Upper lobe of right lung (tissue), 1 donor: ENCODE data around the gene ACYP2. TPM values are rescaled to one million over a fixed set of nuclear protein-coding genes. Genes with fewer than 3 reads are reported as not detected.

Experiments
- ATAC-seq: fragments of 200-7000 bp; cut with Tn5 transposase; one replicate; pipeline ENCODE4 v1.9.1; 2020; ENCODE audit warnings: mild to moderate bottlenecking, moderate library complexity
- DNase-seq: peaks from one replicate; pipeline ENCODE4 v3.0.0-alpha.2; 2020
- H3K27ac ChIP-seq: fragments of 200-600 bp; one replicate; pipeline ENCODE4 v1.8.0; 2022
- H3K27me3 ChIP-seq: fragments of 200-600 bp; one replicate; pipeline ENCODE4 v1.8.0; 2022; ENCODE audit warnings: mild to moderate bottlenecking
- H3K36me3 ChIP-seq: fragments of 200-600 bp; one replicate; pipeline ENCODE4 v1.8.0; 2022
- H3K4me1 ChIP-seq: fragments of 200-600 bp; one replicate; pipeline ENCODE4 v1.8.0; 2022
- H3K4me3 ChIP-seq: fragments of 200-600 bp; one replicate; pipeline ENCODE4 v1.8.0; 2022; ENCODE audit warnings: mild to moderate bottlenecking
- H3K9me3 ChIP-seq: fragments of 200-600 bp; one replicate; pipeline ENCODE4 v1.8.0; 2022
- CTCF ChIP-seq: fragments of 200-600 bp; IDR thresholded peaks from one replicate; pipeline ENCODE4 v1.8.0; 2022; ENCODE audit warnings: antibody characterized with exemption
- intact Hi-C: fragments of 100-400 bp; cut with DNase I; formaldehyde crosslinking; loops from one replicate; pipeline ENCODE4 v1.11.0; 2022
- total RNA-seq: library from RNA; stranded (reverse); fragmentation: NEBNext Ultra II Directional; extraction: Animal tissue kit (Norgen Biotek cat#: 25700); gene quantifications from one replicate; pipeline ENCODE4 v1.2.1, GENCODE V29; 2021
- donor health status: DM: no; HTN: yes; CAD: no; lungs with severe emphysema.

The ACYP2 gene
- total RNA-seq, 1 donor from 2014 or later: 14.0 TPM

DNA sequence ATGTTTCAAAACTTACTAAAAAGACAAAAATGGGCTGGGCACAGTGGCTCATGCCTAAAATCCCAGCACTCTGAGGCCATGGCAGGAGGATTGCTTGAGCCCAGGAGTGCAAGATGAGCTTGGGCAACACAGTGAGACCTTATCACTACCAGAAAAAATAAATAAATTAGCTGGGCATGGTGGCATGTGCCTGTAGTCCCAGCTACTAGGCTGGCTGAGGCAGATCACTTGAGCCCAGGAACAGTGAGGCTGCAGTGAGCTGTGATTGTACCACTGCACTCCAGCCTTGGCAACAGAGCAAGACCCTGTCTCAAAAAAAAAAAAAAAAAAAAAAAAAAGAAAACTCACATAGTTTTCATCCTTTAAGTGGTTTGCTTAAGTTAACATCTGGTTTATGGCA lies 134.2 kb downstream of the ACYP2 start:
- Histone ChIP-seq H3K36me3 (no peaks in the 10 kb centered on the region), H3K27me3 (no peaks in the 10 kb centered on the region), H3K4me3 (no peak overlapping the region), H3K9me3 (no peaks in the 10 kb centered on the region), H3K4me1 (no peaks in the 10 kb centered on the region), H3K27ac (no peak overlapping the region)
- ATAC-seq (no peak), DNase-seq (no peak)
- no peak for TF ChIP-seq CTCF
- intact Hi-C loops: no loop called here

DNA sequence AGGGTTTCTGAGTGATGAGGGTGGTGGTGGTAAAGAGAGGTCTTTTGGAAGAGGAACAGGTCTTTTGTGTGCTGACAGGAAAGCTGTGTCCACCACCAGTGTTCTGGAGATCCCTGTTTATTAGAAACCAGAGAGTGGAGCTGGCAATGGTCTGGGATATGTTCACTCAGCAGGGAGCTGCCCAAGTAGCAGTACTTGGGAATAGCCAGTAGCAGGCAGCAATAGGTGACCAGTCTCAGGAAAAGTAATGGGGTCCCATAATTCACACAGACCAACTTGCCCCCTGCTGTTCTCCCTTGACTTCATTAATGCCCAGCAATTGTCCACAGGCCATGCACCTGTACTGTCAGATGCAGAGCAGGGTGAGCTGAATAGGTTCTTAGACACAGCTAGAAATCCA lies 138.8 kb downstream of the ACYP2 start:
- DNase-seq (no peak), ATAC-seq (no peak)
- Histone ChIP-seq H3K4me3 (no peak overlapping the region), H3K4me1 (no peaks in the 10 kb centered on the region), H3K27me3 (no peaks in the 10 kb centered on the region), H3K27ac (no peak overlapping the region), H3K9me3 (no peaks in the 10 kb centered on the region), H3K36me3 (no peaks in the 10 kb centered on the region)
- no peak for TF ChIP-seq CTCF
- intact Hi-C loops: no loop called here

- H3K9me3 ChIP-seq: no peaks in the 10 kb centered on the region
- no peak for TF ChIP-seq CTCF
- H3K36me3 ChIP-seq: no peaks in the 10 kb centered on the region
- ATAC-seq (no peak), DNase-seq (no peak)
- H3K4me1 ChIP-seq: no peaks in the 10 kb centered on the region
- H3K4me3 ChIP-seq: no peak overlapping the region
- no peaks in the 10 kb centered on the region for H3K27me3 ChIP-seq
- H3K27ac ChIP-seq: no peak overlapping the region
- intact Hi-C loops: no loop called here
These were observed 140.0 kb downstream of the ACYP2 start for GRCh38 chr2:54255230-54256090.

DNA sequence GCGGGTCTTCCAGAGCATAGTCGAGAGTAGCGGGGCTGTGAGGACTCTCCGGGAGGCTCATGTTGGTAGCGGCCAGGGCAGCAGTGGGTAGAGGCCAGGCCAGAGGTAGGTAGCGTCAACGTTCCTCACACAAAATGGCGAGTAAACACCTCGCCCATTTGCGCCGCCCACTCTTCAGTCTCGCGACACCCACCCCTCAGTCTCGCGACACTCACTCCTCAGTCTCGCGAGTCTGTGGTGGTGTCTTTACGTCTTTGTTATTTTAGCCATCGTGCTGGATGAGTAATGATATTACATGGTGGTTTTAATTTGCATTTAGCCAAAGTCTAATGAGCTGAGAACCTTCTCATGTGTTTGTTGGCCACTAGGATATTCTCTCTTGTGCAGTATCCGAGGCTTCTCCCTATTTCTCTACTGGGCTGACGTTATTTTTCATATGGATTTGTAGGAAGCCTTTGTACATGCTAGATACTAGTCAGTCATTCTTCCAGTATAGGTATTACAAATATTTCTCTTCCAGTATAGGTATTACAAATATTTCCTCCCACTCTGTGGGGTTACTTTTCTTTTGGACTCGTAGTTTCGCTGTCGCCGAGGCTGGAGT lies 140.8 kb downstream of the ACYP2 start, which contains the start of gene TSPYL6:
TSPYL6 (minus strand) TSS at position 139 of the 604 bp plus-strand sequence; CDS start at position 61, 78 bp downstream.
- Histone ChIP-seq H3K36me3 (no peaks in the 10 kb centered on the region), H3K9me3 (no peaks in the 10 kb centered on the region), H3K4me1 (no peaks in the 10 kb centered on the region), H3K27me3 (no peaks in the 10 kb centered on the region), H3K27ac (no peak within 1 kb of the TSS), H3K4me3 (no peak within 1 kb of the TSS)
- no peak for ATAC-seq
- intact Hi-C loops: no loop called here
- no peak for DNase-seq
- TF ChIP-seq CTCF: no peak

DNA sequence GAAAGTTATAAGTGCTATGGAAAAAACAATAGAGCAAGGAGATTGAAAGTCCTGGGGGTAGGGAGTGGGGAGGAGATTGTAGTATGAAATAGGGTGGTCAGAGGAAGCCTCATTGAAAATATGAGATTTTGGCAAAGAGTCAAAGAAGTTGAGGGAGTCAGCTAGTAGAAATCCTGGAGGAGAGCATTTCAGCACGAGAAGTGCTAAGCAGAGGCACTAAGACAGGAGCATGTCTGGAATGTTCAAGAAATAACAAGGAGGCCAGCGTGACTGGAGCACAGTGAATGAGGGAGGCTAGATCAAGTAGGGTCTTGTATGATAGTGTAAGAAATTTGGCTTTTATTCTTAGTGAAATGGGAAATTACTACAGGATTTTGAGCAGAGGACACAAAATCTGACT lies 142.8 kb downstream of the ACYP2 start:
- TF ChIP-seq CTCF: no peak

More for the DNA sequence above, 142.8 kb downstream of the ACYP2 start:
- no peak for ATAC-seq
- Histone ChIP-seq H3K4me3 (no peak overlapping the region), H3K27ac (no peak overlapping the region), H3K4me1 (no peaks in the 10 kb centered on the region), H3K9me3 (no peaks in the 10 kb centered on the region), H3K27me3 (no peaks in the 10 kb centered on the region), H3K36me3 (no peaks in the 10 kb centered on the region)
- intact Hi-C loops: no loop called here
- no peak for DNase-seq
